Measurements from ENCODE around the gene KCNH1. TPM values are rescaled to one million over a fixed set of nuclear protein-coding genes. Genes with fewer than 3 reads are reported as not detected.

KCNH1 gene
- total and polyA plus RNA-seq, 10 of the 15 experiments (the other 5 are each of a cell fraction or from before 2014, with no cell fraction given) = 0.02 to 0.04 (median 0.04) TPM; not detected in 7

GRCh38 chr1:210709701-210710100 is 424.2 kb downstream of the KCNH1 start:
- no TSS peak for BruUV-seq (replicated peaks)
- POLR2A ChIA-PET = interaction anchor here (0.7 kb wide), 1 partner anchor 948 kb away, joined by 3 read pairs; no protein-coding TSS in a partner anchor

More at GRCh38 chr1:210709701-210710100, 424.2 kb downstream of the KCNH1 start:
- Histone ChIP-seq H3K9ac (ENCODE audit: control insufficient read depth, insufficient read depth, low read length) (no peak overlapping the region), H3K36me3 (ENCODE audit: control insufficient read depth in 2 of 2, insufficient read depth in 2 of 2, low read length in 1 of 2) (no peaks in the 10 kb centered on the region), H4K20me1 (ENCODE audit: control insufficient read depth, insufficient read depth) (no peaks in the 10 kb centered on the region), H3K9me3 (replicated peaks; ENCODE audit: control insufficient read depth, insufficient read depth, low read length) (no peaks in the 10 kb centered on the region), H3K79me2 (ENCODE audit: control insufficient read depth, insufficient read depth, low read length) (no peaks in the 10 kb centered on the region), H2AFZ (ENCODE audit: control insufficient read depth, low read depth, low read length) (no peak overlapping the region), H3K4me1 (ENCODE audit: control insufficient read depth, insufficient read depth, low read length) (no peaks in the 10 kb centered on the region; the same call in 1 of the 2 replicates), H3K4me2 (ENCODE audit: control insufficient read depth, insufficient read depth) (no peak overlapping the region), H3K4me3 (no peak overlapping the region), H3K27me3 (replicated peaks in 1 of 2; ENCODE audit: control insufficient read depth in 2 of 2, insufficient read depth in 2 of 2, low read length in 1 of 2) (no peaks in the 10 kb centered on the region), H3K27ac (ENCODE audit: control insufficient read depth, insufficient read depth) (no peak overlapping the region)
- RAD21 ChIA-PET (ENCODE audit: unreplicated experiment) = no interaction called here
- CTCF ChIA-PET = interaction anchor here (0.7 to 0.8 kb wide), 2 partner anchors 95 to 141 kb away, joined by 3 read pairs; no protein-coding TSS in a partner anchor
- FAIRE-seq (no peak), ATAC-seq (no peak), DNase-seq (ENCODE audit: low read depth, low spot score) (no peak)
- SMC1A ChIA-PET (ENCODE audit: uncharacterized antibody, unreplicated experiment) = interaction anchor here (0.6 kb wide), 1 partner anchor 44 kb away, joined by 3 read pairs; no protein-coding TSS in a partner anchor
- 43% methylated on average over 2 of the region's 2 CpGs for whole genome bisulfite sequencing (ENCODE audit: insufficient coverage, insufficient replicate concordance, low lambda C conversion rate, missing lambda C conversion rate)
- TF ChIP-seq KAT2A (conservative IDR thresholded peaks at IDR 0.05; ENCODE audit: control insufficient read depth, low read depth, low read length) = no peak
- no peak for TF ChIP-seq ZNF24 (IDR thresholded peaks at IDR 0.05)
- no peak for TF ChIP-seq SUPT20H (IDR thresholded peaks at IDR 0.05; ENCODE audit: borderline replicate concordance, control insufficient read depth, low read depth, low read length)
- no peak for TF ChIP-seq MEF2B (IDR thresholded peaks at IDR 0.05; ENCODE audit: partially characterized antibody, poor library complexity, severe bottlenecking)
- TF ChIP-seq IKZF1 (conservative IDR thresholded peaks at IDR 0.05) = no peak
- TF ChIP-seq IKZF2 (IDR thresholded peaks at IDR 0.05) = no peak
- TF ChIP-seq NFYB (IDR thresholded peaks at IDR 0.05; ENCODE audit: insufficient read depth, low read depth, low read length) = no peak
- TF ChIP-seq RAD51 (IDR thresholded peaks at IDR 0.05) = no peak
- TF ChIP-seq TCF12 (IDR thresholded peaks at IDR 0.05; ENCODE audit: low read depth, low read length) = no peak
- TF ChIP-seq CUX1 (IDR thresholded peaks at IDR 0.05; ENCODE audit: insufficient replicate concordance, low read depth, low read length) = no peak
- in situ Hi-C loops (cut with MboI) (no loop called here), intact Hi-C loops (cut with micrococcal nuclease; ENCODE audit: unreplicated experiment) (no loop called here)

Data from GM12878 (cell line).